SK-N-MC (cell line): ENCODE data around the gene PALMD.

Source experiments
- EZH2 ChIP-seq: fragments of 200-600 bp; sonication (generic); IDR thresholded peaks from one replicate; pipeline ENCODE4 v1.6.1; 2017; ENCODE audit warnings: antibody characterized with exemption
- POLR2AphosphoS5 ChIP-seq: IDR thresholded peaks from 2 replicates; pipeline ENCODE4 v1.6.1; 2012; ENCODE audit warnings: mild to moderate bottlenecking, low read depth, low read length, borderline replicate concordance

GRCh38 chr1:99673315-99673714 lies 27.4 kb downstream of the PALMD start:
- TF ChIP-seq EZH2 (no peak), POLR2AphosphoS5 (no peak)
